Measurements from ENCODE around the gene FAM9C. TPM values are rescaled to one million over a fixed set of nuclear protein-coding genes. Genes with fewer than 3 reads are reported as not detected.
"Not testable (repeated sequence)": the region's sequence is repeated elsewhere in the genome, so short reads cannot be mapped to it uniquely, and the experiment has no call there.

FAM9C gene
- total RNA-seq (2012; rRNA removed): under 0.01 TPM in 2 replicates

DNA sequence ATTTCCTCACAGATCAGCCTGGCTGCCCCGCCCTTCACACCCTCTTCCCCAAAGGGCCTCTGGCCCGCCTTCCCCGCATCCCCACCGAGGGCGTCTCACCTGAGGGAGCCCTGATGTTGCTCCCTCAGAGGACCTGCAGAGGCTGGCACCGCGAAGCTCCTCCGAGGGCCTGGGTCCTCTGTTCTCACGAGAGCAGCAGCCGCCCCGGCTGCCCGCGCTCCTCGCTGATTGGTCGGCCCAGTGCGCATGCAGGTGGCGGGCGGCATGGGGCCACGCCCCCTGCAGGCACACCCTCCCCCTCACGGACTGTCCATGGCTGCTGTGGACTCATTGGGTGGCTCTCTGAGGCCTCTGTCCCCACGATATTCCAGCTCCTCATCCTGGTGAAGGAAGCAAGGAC lies at the start of gene FAM9C:
FAM9C (minus strand) TSS at position 180 of the 400 bp plus-strand sequence. CDS start 831 bp downstream, outside the sequence.
- no peaks in the 10 kb centered on the region for H3K36me3 ChIP-seq (ENCODE audit: insufficient read depth, low read length)
- H3K9ac ChIP-seq (ENCODE audit: low read depth, low read length): no peak within 1 kb of the TSS
- no peak within 1 kb of the TSS for H3K4me3 ChIP-seq (ENCODE audit: low read length)
- no peaks in the 10 kb centered on the region for H3K27me3 ChIP-seq (ENCODE audit: control insufficient read depth, insufficient read depth, low read length)
- H3K9me3 ChIP-seq (replicated peaks; ENCODE audit: low read length): no peaks in the 10 kb centered on the region
- peaks cover 15% of the 10 kb centered on the region for H3K4me1 ChIP-seq (ENCODE audit: control insufficient read depth, insufficient read depth, low read length)
- no peak within 1 kb of the TSS for H3K4me2 ChIP-seq (ENCODE audit: low read length)

DNA sequence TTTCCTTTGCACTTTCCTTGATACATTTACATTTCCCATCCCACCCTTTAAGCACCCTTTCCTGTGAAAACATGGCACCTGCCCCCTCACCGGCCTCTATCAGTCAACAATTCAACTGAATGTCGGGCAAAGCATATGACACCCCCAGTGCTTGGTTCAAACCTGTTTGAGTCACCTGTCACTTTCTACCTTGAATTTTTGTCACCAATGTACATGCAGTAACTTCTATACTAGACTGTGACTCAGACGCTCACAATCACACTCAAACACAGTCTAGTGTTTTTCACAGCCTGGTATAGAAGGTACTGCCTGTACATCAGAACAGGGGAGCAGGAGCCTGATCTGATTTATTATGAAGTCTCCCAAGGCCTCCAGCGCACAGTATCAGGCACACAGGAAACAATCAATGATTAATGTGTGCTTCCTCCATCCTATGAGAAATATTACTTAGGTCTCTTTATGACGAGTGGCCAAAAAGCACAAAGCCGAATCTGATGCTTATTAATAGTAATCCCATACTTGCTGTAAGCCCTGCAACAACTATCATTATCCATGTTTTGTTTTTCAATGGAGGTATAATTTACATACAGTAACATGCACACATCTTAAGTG lies 49.2 kb upstream of the FAM9C start:
- peaks cover 22% of the 10 kb centered on the region for H3K4me1 ChIP-seq (ENCODE audit: control insufficient read depth, insufficient read depth, low read length)
- H3K27me3 ChIP-seq (ENCODE audit: control insufficient read depth, insufficient read depth, low read length): no peaks in the 10 kb centered on the region
- H3K4me3 ChIP-seq (ENCODE audit: low read length): no peak overlapping the region
- no peaks in the 10 kb centered on the region for H3K9me3 ChIP-seq (replicated peaks; ENCODE audit: low read length)
- H3K36me3 ChIP-seq (ENCODE audit: insufficient read depth, low read length): no peaks in the 10 kb centered on the region
- H3K9ac ChIP-seq (ENCODE audit: low read depth, low read length): no peak overlapping the region
- no peak overlapping the region for H3K4me2 ChIP-seq (ENCODE audit: low read length)

DNA sequence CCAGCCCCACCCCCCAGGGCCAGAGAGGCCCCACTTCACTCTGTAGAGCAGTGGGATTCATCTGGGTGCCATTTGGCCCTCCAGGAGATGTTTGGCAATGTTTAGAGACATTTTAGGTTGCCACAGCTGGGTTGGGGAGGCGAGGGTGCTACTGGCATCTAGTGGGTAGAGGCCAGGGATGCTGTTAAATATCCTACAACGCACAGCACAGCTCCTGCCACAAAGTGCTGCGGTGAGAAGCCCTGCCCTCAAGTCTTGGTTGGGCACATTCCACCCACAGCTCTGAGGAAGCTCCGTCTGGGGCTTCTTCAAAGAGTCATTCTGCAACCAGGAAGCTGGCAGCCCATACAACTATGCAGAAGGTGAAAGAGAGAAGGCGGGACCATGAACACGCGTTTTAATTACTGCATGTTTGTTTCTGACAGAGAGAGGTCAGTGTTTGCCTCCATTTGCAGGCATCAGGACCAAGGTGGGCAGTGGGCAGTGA lies 48.1 kb upstream of the FAM9C start:
- Histone ChIP-seq H3K9me3 (replicated peaks; ENCODE audit: low read length) (no peaks in the 10 kb centered on the region), H3K4me1 (ENCODE audit: control insufficient read depth, insufficient read depth, low read length) (peaks cover 21% of the 10 kb centered on the region), H3K36me3 (ENCODE audit: insufficient read depth, low read length) (no peaks in the 10 kb centered on the region), H3K27me3 (ENCODE audit: control insufficient read depth, insufficient read depth, low read length) (no peaks in the 10 kb centered on the region), H3K4me3 (ENCODE audit: low read length) (no peak overlapping the region), H3K9ac (ENCODE audit: low read depth, low read length) (no peak overlapping the region), H3K4me2 (ENCODE audit: low read length) (no peak overlapping the region)

DNA sequence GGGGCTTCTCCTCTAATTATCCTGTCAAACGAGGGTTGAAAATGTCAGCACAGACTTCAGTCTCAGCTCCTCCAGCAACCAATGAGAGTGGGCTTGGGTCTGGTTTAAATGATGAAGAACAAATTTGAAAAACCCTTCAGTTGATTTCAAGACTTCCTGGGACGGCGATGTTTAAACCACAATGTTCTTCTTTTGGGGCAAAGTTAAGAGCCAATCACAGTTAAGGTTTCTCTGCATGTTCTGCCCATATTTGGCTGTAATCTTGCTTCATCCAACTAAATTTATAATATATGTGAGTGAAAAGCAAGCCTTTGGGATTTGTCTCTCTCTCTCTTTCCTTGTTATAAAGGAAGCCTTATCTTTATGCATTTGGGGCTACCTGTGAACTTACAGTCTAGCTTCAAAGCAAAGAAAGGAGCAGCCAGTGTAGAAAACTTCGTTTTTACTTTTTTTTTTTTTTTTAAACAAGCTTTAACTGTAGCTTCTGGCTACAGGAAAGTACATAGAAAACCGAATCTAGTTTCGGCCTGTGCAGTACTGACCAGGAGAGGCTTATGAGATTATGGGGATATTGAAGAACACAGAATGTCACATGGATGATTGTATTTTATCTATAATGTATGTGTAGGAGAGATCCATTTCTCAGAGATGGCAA lies 46.8 kb upstream of the FAM9C start:
- Histone ChIP-seq H3K36me3 (ENCODE audit: insufficient read depth, low read length) (no peaks in the 10 kb centered on the region), H3K9me3 (replicated peaks; ENCODE audit: low read length) (no peaks in the 10 kb centered on the region), H3K9ac (ENCODE audit: low read depth, low read length) (no peak overlapping the region), H3K4me1 (ENCODE audit: control insufficient read depth, insufficient read depth, low read length) (peaks cover 21% of the 10 kb centered on the region), H3K4me3 (ENCODE audit: low read length) (no peak overlapping the region), H3K27me3 (ENCODE audit: control insufficient read depth, insufficient read depth, low read length) (no peaks in the 10 kb centered on the region), H3K4me2 (ENCODE audit: low read length) (no peak overlapping the region)

DNA sequence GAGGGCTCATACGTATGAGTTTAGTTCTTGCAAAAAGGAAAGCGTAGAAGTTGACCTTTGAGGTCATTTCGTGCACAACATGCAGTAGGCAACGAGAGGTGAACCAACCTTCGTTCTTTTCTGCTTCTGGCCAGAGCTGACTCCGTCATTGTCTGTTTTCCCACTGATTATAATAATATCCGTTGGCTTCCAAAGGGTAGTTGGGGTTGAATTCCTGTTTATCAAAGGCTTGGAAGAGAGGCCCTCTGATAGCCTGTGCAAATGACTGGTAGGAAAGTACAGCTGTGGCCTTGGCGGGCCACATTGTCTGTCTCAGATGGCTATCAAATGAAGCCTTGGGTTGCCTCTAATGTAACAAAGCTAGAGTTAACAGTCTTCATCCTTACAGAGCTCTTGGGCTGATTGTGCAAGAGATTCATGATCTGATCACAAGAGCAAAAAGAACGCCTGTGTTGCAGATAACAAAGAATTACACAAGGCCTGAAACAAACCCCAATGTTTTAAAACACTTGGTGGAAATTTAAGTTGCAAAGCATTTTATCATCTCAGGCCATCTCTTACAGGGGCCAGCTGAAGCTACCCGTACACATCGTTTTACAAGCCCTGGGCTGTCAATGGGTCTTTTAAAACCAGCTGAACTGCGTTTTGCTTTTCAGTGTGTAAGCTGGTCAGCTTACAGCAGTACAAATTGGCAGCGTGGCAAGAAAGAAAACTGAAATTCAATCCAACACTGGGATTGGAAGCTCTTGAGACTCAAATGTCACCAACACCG lies 46.1 kb upstream of the FAM9C start:
- no peaks in the 10 kb centered on the region for H3K9me3 ChIP-seq (replicated peaks; ENCODE audit: low read length)
- no peak overlapping the region for H3K4me2 ChIP-seq (ENCODE audit: low read length)
- H3K4me3 ChIP-seq (ENCODE audit: low read length): no peak overlapping the region
- no peak overlapping the region for H3K9ac ChIP-seq (ENCODE audit: low read depth, low read length)
- H3K4me1 ChIP-seq (ENCODE audit: control insufficient read depth, insufficient read depth, low read length): peaks cover 14% of the 10 kb centered on the region
- H3K36me3 ChIP-seq (ENCODE audit: insufficient read depth, low read length): no peaks in the 10 kb centered on the region
- H3K27me3 ChIP-seq (ENCODE audit: control insufficient read depth, insufficient read depth, low read length): no peaks in the 10 kb centered on the region

DNA sequence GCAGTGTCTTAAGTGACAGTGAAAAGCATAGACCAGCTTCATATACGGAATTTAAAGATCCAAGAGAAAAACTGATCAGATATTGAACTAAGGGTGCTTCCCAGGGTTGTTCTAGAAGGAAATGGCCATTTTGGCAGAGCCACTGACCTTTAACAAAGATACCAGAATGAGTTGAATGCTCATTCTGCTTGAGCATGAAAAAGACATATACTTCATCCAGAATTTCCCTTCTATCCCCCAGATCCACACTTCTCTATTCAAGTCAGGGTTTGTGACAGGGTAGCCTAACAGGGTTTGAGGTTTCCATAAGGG lies 45.6 kb upstream of the FAM9C start:
- Histone ChIP-seq H3K4me2 (ENCODE audit: low read length) (no peak overlapping the region), H3K9ac (ENCODE audit: low read depth, low read length) (no peak overlapping the region), H3K4me3 (ENCODE audit: low read length) (no peak overlapping the region), H3K9me3 (replicated peaks; ENCODE audit: low read length) (no peaks in the 10 kb centered on the region), H3K27me3 (ENCODE audit: control insufficient read depth, insufficient read depth, low read length) (no peaks in the 10 kb centered on the region), H3K36me3 (ENCODE audit: insufficient read depth, low read length) (no peaks in the 10 kb centered on the region), H3K4me1 (ENCODE audit: control insufficient read depth, insufficient read depth, low read length) (peaks cover 9% of the 10 kb centered on the region)

DNA sequence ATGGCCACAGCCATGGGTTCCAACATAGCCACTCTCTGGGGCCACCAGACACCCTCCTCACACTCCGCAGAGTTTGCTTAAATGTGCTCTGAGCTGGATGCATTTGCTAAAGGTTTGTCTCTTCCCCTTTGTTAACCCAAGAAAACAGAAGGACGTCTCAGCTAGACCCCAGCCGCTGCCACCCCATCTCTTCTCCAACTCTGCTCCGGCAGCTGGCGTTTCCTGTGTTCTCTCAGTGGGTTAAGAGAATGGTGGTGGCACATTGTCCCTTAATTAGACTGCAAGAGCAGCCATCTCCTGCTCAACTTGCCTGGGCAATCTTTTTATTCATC lies 43.7 kb upstream of the FAM9C start:
- no peak overlapping the region for H3K4me3 ChIP-seq (ENCODE audit: low read length)
- H3K27me3 ChIP-seq (ENCODE audit: control insufficient read depth, insufficient read depth, low read length): no peaks in the 10 kb centered on the region
- H3K9me3 ChIP-seq (replicated peaks; ENCODE audit: low read length): no peaks in the 10 kb centered on the region
- H3K9ac ChIP-seq (ENCODE audit: low read depth, low read length): no peak overlapping the region
- no peak overlapping the region for H3K4me2 ChIP-seq (ENCODE audit: low read length)
- H3K36me3 ChIP-seq (ENCODE audit: insufficient read depth, low read length): no peaks in the 10 kb centered on the region
- H3K4me1 ChIP-seq (ENCODE audit: control insufficient read depth, insufficient read depth, low read length): no peaks in the 10 kb centered on the region

DNA sequence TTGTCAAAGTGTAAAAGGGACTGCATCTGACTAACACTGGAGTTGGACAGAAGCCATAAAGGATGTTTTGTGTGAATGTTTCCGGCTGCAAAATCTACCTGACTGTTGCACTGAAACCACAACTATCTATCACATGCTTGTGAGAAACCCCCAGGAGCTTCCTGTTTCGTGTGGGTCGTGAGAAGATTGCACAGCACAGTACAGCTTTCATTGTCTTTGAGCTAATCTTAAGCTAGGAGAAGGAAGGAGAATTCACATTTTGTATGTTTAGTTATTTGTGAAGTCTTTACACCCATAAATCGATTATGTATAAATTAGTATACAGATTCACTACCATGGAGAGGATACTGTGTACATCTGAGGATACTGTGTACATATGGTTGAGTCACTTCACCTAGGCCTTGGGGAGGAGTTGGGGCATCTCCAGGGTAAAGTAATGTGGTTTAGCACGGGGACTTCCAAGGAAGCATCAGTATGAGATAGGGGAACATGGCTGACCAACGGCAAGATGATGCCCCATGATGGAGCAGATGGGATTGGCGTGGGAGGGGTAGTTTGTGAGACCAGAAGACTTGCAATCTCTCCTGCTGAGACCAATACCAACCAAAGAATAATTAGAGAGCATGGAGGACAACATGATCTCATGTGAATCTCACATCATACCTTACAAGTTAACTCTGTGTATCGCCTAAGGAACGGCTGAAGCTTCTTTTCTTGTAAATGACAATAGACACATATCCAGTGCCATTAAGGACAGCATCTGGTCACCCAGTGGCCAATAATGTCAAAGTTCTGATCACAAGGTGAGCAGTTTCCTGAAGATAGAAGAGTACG lies 43.1 kb upstream of the FAM9C start:
- Histone ChIP-seq H3K36me3 (ENCODE audit: insufficient read depth, low read length) (no peaks in the 10 kb centered on the region), H3K4me1 (ENCODE audit: control insufficient read depth, insufficient read depth, low read length) (no peaks in the 10 kb centered on the region), H3K9ac (ENCODE audit: low read depth, low read length) (no peak overlapping the region), H3K4me3 (ENCODE audit: low read length) (no peak overlapping the region), H3K9me3 (replicated peaks; ENCODE audit: low read length) (no peaks in the 10 kb centered on the region), H3K4me2 (ENCODE audit: low read length) (no peak overlapping the region), H3K27me3 (ENCODE audit: control insufficient read depth, insufficient read depth, low read length) (no peaks in the 10 kb centered on the region)

DNA sequence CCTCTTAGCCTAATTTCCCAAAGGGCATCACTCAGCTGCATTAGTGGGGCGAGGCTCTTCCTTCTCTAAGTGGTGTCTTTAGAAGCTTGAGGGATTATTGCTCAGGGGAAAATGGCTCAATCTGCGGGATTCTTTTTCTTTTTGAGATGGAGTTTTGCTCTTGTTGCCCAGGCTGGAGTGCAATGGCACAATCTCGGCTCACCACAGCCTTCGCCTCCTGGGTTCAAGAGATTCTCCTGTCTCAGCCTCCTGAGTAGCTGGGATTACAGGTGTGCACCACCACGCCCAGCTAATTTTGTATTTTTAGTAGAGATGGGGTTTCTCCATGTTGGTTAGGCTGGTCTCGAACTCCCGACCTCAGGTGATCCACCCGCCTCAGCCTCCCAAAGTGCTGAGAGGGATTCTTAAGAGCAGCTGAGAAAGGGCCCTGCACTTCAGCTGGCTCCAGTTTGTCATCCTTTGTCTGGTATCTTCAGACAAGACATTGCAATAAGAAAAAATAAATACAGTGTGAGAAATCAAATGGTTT lies 42.4 kb upstream of the FAM9C start:
- not testable (repeated sequence) for H3K9me3 ChIP-seq (replicated peaks; ENCODE audit: low read length); H3K4me2 ChIP-seq (ENCODE audit: low read length); H3K4me1 ChIP-seq (ENCODE audit: control insufficient read depth, insufficient read depth, low read length); H3K36me3 ChIP-seq (ENCODE audit: insufficient read depth, low read length); H3K9ac ChIP-seq (ENCODE audit: low read depth, low read length); H3K27me3 ChIP-seq (ENCODE audit: control insufficient read depth, insufficient read depth, low read length); H3K4me3 ChIP-seq (ENCODE audit: low read length)

DNA sequence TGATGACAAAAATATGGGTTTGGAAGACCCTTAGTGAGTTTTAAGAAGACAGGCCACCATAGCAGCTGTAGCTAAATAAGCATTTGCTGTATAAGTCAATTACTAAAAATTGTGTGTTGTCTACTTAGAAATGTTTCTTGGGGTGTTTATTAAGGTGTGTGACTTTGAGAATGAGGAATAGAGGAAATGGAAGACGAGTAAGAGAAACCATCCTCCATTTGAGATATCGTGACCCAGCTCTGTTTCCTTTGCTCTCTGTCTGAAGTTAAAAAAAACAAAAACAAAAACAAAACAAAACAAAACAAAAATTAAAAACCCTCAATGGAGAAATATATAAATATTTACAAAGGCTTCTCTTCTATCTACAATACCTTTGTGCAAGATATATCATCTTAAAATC lies 41.7 kb upstream of the FAM9C start:
- H3K4me3 ChIP-seq (ENCODE audit: low read length): no peak overlapping the region
- H3K4me1 ChIP-seq (ENCODE audit: control insufficient read depth, insufficient read depth, low read length): no peaks in the 10 kb centered on the region
- no peaks in the 10 kb centered on the region for H3K27me3 ChIP-seq (ENCODE audit: control insufficient read depth, insufficient read depth, low read length)

DNA sequence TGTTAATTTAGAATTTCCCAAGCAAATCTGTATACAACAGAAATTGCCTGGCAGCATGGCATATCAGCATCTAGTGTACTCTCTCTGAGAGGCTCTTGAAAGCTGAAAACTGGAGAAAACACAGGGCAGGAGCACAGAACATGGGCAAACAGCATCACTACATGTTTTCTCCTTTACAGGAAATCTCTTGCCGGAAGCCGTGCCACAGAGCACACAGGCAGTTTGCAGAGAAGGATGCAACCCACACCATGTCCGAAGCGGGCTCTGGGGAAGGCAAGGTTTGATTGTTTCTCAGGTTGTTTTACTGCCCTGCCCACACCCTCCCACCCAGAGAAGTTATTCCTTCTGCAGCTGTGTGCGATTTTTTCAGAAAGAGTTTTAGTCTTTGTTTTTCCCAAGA lies 41.1 kb upstream of the FAM9C start:
- Histone ChIP-seq H3K36me3 (ENCODE audit: insufficient read depth, low read length) (no peaks in the 10 kb centered on the region), H3K4me3 (ENCODE audit: low read length) (no peak overlapping the region), H3K4me1 (ENCODE audit: control insufficient read depth, insufficient read depth, low read length) (no peaks in the 10 kb centered on the region), H3K4me2 (ENCODE audit: low read length) (no peak overlapping the region), H3K27me3 (ENCODE audit: control insufficient read depth, insufficient read depth, low read length) (no peaks in the 10 kb centered on the region), H3K9me3 (replicated peaks; ENCODE audit: low read length) (no peaks in the 10 kb centered on the region), H3K9ac (ENCODE audit: low read depth, low read length) (no peak overlapping the region)

More for the DNA sequence above, 41.7 kb upstream of the FAM9C start:
- H3K9me3 ChIP-seq (replicated peaks; ENCODE audit: low read length): no peaks in the 10 kb centered on the region
- H3K36me3 ChIP-seq (ENCODE audit: insufficient read depth, low read length): no peaks in the 10 kb centered on the region
- H3K4me2 ChIP-seq (ENCODE audit: low read length): no peak overlapping the region
- H3K9ac ChIP-seq (ENCODE audit: low read depth, low read length): no peak overlapping the region
